GM18519 (cell line): Measurements from ENCODE around the gene SORCS1.
"Not testable (repeated sequence)": the region's sequence is repeated elsewhere in the genome, so short reads cannot be mapped to it uniquely, and the experiment has no call there.

Source experiments
- ATAC-seq: cut with Tn5 transposase; IDR thresholded peaks from one replicate; pipeline ENCODE4 v1.9.1; 2021; ENCODE audit warnings: mild to moderate bottlenecking, moderate library complexity; ENCODE audit not compliant: unreplicated experiment, low FRiP score

SORCS1 gene

DNA sequence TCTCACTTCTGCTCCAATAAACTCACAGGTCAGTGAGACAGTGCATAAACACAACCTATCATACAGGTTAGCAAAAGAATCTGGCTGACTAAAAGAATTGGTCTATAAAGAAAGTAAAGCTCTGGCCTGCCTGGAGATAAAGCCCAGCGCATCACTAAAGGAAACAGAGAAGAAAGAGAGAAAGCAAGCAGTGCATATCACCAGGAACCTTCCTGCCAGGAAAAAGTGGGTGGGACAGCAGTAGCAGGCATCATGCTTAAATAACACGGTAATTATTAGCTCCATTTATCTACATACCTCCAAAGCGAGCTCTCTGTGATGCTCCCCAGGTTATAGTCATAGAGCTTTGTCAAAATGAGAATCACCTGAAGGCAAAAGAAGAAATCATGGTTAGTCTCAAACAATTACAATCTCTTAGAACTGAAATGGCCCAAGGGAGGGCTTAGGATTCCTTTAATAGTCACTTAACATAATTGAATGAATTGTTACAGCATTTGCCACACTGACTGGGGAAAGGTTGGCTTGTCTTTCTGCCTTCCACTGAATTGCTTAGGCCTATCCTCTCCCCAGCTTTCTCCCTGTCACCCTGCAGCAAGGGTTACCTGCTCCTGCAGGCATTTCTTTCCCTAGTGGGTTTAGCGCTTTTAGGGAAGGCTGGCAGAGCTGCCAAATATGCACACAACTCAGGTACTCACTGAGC is 208.1 kb downstream of the SORCS1 start:
- no peak for ATAC-seq

DNA sequence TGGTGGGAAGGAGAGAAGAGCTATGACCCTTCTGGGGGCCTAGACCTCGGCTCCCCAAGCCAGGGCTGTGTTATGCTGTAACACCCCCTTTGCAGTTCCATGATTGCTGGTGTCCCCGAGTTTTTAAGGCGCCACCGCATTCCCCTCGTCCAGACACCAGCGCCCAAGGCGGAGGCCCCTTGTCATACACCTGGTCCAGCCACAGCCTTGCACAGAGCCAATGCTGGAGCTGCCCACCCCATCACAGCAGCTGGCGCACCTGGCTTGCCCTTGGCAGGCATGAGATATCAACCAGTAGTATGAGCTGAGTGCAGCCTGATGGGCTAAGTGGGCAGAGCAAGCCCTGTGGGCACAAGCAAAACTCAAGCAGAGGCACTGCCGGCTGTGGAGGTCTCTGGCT is 209.4 kb downstream of the SORCS1 start:
- ATAC-seq = no peak

DNA sequence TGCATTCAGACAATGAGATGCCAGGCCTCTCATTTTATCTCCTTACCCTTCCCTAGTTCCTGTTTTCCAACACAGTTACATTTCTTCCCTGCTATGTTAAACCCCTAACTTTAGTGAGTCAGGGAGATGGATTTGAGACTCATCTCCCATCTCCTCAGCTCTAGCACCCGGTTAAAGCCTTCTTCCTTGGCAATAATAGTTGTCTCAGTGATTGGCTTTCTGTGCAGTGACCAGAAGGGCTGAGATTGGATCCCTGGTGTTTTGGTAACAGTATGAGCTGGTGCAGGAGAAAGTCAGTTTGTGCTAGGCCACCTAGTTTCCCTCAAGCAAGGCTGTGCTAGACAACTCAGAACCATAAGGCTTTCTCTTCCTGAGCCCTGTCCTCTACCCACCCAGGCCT is 212.5 kb downstream of the SORCS1 start:
- ATAC-seq = no peak

DNA sequence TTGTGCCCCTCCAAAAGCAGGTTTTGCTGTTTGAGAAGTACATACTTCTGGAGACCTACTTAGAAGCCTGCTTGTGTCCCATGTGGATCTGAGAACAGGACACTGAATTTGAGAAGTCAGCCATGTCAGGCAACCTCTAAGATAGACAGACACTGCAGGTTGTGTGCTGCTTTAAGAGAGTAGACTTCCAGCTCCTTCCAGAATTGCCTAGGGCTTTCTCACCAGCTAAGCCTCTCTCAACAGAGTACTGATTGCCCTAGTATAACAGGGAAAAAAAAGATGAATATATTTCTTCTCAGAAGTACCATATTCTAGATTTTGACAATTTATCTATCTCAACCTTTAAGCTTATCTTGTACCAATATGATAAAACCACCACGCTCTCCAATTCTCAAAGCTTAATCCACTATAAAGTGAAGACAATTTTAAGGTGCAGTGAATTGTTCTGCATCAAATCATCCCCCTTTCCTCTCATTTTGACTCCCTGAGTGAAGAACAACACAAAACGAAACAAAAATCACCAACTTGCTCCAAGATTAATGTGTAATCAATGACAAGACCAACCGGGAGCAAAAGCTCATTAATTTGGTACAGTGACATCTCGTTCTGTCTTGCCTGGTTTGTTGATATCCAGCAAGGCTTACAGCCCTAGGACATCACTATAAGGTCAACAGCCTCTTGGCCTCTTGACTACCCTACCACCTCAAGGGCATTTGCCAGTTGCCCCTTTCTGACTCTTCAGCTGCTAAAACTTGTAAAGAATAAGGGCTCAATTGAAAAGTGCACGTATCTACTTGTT is 214.6 kb downstream of the SORCS1 start:
- ATAC-seq = no peak

DNA sequence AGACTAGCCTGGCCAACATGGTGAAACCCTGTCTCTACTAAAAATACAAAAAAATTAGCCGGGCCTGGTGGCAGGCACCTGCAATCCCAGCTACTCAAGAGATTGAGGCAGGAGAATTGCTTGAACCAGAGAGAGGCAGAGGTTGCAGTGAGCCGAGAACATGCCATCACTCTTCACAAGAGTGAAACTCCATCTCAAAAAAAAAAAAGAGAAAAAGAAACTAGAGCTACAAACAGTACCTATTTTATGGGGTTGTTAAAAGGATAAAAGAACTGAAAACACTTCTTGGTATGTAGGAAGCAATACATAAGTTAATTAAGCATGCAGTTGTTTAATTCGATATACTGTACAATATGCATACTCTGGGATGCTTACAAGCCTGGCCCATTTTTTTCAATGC is 216.9 kb downstream of the SORCS1 start:
- ATAC-seq = no peak

DNA sequence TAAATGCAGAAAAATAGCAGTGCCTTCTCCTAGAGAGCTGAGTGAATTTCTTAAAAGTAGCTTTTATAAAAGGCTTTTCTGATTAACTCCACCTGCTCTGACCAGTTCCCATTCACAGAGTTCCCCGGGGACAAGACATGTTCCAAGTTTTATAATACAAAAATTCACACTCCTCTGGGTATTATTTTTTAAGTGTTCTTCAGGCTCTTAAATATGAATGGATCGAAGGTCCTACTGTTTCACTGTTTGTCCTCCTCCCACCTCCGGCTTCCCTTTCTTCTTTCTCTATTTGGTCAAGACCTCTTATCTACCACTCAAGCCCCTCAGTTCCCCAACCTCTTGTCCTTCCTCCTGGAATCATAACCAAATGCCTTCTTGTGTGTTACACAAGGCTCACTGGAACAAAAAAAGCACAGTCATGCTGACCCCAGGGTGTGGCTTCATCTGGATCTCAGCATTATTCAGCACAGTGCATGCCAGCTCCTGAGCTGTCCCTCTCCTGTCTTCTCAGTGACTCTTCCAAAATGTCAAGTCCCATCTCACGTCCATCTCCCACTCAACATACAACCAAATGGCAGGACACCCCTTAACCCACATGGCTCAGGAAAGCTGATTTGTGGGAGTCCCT is 222.4 kb downstream of the SORCS1 start:
- no peak for ATAC-seq

DNA sequence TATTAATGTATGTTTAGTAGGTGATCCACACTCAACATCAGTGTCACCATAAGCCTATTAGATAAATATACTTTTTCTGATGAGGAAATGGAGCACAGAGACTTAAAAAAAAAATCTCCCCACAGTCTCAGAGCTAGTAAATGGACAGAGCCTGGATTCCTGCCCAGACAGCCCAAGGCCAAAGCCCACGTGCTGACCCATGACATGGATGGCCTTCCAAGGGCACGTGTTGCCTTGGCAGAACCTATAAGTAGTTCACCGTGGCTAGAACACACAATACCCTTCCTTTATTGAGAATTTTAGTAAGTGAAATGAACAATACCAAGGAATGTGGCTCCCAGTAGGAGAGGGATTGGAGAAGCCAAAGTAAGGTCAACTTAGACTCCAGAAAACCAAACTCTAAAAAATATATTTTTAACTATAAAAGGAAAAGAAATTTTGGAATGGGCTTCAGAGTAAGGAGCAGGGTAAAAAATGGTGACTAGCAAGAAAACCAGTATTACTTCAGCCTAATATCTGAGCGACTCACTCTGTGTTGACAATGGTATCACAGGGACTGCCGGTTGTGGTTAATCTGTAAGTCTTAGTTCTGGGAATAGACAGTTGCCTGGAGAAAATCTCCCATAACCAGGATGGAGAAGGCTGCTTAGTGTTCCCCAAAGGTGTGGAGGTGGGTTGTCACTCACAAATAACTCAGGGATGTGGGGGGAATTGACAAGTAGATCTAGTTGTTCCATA is 223.0 kb downstream of the SORCS1 start:
- ATAC-seq = no peak

DNA sequence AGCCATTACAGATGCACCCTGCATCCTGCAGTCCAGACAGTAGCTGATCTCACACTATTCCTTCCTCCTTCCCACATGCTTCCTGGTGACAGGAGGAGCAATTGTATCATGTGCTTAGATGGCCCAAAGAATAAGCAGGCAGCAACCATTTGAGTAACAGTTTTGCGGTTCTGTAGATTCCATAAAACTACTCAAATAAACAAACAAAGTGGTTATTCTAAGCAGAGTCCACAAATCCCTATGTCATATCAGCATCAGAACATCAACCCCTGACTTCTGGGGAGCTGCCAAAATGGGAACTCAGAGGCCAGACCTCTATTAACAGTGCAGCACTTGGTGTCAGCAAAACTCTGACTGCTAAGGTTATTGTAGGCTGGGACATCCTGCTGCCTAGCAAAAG is 226.0 kb downstream of the SORCS1 start:
- ATAC-seq = no peak

DNA sequence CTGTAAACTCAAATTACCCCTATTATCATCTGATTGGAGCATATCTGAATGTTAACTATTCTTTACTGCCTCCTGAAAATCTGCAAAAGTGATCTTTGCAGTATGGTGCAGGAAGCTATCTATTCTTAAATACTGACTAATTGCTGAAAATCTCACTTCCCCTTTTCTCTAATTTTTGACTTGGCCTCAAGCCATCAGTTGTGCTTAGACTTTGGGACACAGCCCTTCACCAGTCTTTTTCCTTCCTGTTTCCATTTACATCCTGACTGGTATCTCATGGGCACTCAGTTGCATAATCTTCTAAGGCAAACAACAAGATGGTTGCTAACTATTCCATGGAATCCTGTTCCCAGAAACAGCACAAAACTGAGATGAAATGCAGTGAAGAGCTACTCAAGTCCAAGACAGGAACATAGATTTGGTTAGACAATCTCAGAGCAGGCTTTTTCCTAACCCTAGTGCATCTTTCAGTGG is 228.5 kb downstream of the SORCS1 start:
- ATAC-seq = peak; percentile 72

DNA sequence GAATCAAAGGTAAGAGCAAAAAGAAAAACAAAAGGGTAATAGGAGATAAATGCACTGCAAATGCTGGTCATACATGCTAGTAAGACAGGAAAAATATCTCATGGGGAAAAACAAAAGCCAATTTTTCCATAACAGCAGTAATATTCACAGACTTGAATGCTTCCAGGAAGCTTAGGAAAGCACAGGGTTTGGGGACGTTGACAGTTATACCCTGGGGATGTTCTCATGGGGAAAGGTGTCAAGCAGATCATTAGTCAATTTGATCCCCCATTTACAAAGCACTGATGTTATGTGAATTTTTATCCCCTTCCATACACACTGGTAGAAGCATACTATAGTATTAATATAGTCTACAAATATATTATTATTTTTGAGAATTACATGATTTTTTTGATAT is 232.7 kb downstream of the SORCS1 start:
- ATAC-seq = no peak

DNA sequence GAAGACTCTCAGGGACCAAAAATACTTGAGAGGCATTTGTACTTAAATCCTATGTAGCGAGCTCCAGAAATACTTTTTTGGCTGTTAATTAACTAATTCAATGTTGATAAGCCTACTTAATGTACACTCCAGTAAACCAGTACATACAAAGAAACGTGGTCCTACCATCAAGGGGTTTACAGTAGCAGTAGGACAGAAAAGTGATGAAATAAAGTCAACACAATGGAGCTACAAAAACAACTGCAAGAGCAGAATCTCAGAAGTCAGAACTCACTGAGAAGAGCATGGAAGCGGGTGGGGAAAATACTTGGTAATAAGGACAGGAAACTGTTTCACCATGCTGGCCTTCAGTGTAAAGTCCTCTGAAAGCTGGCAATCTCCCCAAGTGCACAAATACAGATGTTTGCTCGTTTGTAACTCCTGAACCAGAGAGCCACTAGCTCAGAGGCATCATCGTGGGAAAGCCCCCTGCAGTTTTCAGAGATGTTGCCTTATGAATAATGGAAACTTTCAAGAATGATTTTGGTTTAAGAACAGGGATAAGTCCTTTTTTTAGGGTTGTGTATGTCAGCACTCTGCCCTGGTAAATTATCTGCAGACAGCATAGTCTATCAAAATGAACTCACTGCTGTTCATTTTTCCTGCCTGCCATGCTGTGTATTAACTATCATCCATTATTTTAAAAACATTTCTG is 233.2 kb downstream of the SORCS1 start:
- ATAC-seq = peak; percentile 67

DNA sequence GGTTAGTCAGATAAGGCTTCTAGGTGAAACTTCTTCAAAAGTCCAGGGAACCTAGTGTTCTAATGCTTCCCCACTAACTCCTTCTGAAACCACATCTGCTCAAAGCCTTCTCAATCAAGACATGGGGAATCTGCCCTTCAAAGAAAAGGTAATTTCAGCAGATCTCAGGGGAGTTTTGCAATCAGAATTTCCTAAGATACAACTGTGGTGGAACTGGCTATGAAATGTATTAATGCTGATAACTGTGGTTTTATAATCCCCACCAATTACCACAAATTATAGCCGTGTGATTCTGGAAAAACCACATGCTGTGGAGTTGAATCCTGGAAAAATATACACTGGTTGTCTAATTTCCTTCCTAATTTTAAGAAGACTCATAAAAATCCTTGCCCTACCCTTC is 233.8 kb downstream of the SORCS1 start:
- no peak for ATAC-seq

DNA sequence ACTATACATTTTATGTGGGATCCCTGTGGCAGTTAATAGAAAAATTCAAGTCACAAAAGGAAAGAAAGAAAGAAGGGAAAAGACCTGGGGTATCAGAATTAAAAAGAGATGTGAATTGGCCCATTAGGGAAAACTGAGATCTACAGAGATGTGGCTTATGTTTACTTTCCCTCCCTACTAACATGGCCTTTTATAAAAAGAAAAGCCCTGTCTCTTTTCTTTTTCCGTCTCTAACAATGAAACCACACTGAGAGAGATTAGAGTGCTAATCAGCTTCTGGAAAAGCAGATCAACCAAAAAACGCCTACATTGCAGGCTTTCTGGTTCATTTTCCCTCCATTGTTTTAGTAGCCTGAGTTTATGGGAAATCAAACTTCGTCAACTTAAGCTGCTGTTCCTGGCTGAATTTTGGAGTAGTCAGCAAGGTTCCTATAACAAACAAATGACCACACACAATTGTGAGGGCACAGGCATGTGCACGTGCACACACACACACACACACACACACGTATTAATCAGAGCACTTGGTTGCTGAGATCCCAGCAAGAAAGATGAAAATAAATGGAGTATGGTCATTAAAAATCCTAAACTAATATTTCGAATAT is 235.1 kb downstream of the SORCS1 start:
- ATAC-seq = no peak

DNA sequence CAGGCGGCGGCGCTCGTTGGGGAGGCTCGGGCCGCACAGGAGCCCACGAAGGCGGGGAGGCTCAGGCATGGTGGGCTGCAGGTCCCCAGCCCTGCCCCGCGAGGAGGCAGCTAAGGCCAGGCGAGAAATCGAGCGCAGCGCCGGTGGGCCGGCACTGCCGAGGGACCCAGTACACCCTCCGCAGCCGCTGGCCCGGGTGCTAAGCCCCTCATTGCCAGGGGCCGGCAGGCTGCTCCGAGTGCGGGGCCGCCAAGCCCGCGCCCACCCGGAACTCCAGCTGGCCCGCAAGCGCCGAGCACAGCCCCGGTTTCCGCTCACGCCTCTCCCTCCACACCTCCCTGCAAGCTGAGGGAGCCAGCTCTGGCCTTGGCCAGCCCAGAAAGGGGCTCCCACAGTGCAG is 236.4 kb downstream of the SORCS1 start:
- not testable (repeated sequence) for ATAC-seq

DNA sequence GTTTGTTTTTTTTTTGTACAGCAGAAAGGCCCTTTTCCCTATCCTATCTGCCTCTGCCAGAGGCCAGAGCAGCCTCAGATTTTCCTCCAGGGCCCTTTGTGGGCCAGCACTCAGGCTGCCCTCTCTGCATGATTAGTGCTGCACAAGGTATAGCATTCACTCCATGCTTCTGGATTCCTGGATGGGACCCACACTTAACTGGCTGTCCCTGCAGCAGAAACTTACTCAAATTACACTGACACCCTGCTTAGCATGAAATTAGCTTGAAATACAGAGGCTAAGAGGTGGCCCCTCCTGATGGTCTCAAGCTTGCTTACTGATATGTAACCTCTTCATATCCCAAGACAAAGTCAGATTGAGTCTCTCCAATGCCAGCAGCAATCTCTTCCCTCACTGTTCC is 239.3 kb downstream of the SORCS1 start:
- ATAC-seq = no peak

DNA sequence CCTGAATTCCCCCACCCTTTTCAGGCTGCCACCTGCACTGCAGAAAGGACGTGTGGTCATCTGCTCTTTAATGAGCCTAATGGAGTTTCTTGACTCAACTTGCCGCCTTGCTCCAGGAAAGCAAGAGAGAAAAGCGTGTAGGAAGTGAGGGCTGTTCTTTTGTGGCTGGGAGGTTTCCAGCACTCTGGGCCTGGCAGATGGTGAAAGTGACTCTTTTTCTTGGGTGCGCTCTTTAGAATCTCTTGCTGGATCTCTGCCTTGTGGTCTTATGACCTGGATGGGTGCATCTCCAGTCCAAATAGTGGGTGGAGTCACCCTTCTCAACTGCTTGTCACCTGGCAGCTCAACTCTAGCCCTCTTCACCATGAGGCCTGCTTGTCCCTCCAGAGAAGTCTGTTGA is 244.0 kb downstream of the SORCS1 start:
- no peak for ATAC-seq

DNA sequence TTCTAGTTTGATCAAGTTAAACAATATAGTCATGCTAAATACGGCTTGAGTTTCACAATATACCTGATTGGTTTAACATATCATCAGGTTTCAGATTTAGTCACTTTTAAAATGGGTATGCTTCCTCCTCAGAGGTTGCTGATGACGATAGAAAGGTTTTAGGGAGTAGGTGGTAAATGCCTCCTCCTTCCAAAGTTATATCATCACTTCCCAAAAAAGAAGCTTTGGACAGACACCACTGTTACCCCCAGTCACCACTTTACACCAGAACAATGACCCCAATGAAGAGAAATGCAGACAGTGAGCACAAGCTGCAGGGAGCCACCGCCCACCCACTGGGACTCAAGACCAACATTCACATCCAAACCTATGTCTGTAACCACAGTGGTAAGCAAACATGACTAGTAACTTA is 244.6 kb downstream of the SORCS1 start:
- ATAC-seq = peak; percentile 91

DNA sequence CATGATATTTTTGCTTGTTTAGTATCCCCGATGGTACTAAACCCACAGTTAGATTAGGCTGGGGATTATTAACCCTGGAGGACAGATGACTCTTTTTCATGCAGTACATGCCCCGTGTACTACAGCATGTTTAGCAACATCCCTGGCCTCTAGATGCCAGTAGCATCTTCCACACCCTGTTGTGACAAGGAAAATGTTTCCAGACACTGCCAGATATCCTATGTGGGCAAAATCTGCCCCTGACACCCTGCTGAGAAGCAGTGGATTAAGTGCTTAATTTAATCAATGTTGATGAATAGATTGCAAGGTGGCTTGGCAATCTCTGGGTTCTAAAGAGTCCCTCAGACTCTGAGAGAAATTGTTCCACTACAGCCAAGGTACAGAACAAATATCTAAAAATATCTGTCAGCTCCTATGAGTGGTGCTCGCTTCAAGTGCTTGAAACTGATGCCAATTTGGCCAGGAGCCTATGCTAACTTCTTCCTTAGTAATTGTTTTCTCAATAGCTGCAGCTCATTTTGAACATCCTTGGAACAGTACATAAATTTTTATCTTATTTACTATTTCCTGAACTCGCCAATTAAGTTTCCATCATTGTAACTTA is 247.0 kb downstream of the SORCS1 start:
- no peak for ATAC-seq

DNA sequence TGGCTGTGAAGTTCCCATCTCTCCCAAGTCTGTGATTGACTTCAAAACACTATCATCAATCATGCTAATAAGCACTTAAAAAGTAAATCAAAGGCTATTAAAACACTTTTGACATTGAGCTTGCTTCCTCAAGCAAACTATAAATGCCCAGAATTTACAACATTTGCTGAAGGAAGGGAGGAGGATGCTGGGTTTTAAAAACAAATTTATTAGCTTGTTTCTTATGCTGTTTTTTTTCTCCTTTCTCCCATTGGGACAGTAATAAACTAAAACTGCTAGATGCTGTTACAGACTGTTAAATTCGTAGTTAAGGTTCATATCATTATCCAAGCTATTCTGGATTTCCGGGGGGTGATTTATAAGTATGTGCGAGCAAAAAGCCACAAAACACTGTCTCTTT is 250.5 kb downstream of the SORCS1 start:
- ATAC-seq = no peak
